H1 (cell line): ENCODE data around the gene ARMH2. TPM values are rescaled to one million over a fixed set of nuclear protein-coding genes. Genes with fewer than 3 reads are reported as not detected.

Source experiments
- CTCF ChIA-PET: fragments of 300-600 bp; sonication (Branson Sonifier 250); formaldehyde crosslinking; loops from one replicate; lab custom pipeline; 2021; ENCODE audit not compliant: partially characterized antibody; lab: Charles Lee
- POLR2A ChIA-PET: fragments of 300-600 bp; sonication (Branson Sonifier 250); formaldehyde crosslinking; loops from one replicate; lab custom pipeline; 2021; ENCODE audit warnings: inconsistent platforms; ENCODE audit not compliant: partially characterized antibody; lab: Charles Lee
- DNase-seq, 2 experiments: peaks; one replicate each; pipeline versions ENCODE4 v3.0.0 to v3.0.0-alpha.2; 2010 to 2022; ENCODE audit warnings: low spot score in 2 of 2, low read depth in 1 of 2, mixed read lengths in 1 of 2
- FAIRE-seq: peaks from 2 replicates; lab custom pipeline; 2011; peaks lifted over from hg19 to GRCh38; lab: Jason Lieb, UNC
- H2AFZ ChIP-seq: 2 replicates; pipeline ENCODE4 v1.8.1; 2012; ENCODE audit warnings: low read length, inconsistent platforms
- H2AK5ac ChIP-seq: 2 replicates; pipeline ENCODE4 v1.6.1; 2013; ENCODE audit warnings: low read depth, low read length
- H2BK120ac ChIP-seq: replicated peaks from 2 replicates; pipeline ENCODE3; 2013; ENCODE audit warnings: low read depth, low read length, inconsistent platforms
- H2BK12ac ChIP-seq: 2 replicates; pipeline ENCODE4 v1.6.1; 2013; ENCODE audit warnings: low read depth, low read length
- H2BK15ac ChIP-seq: 2 replicates; pipeline ENCODE4 v1.6.1; 2013; ENCODE audit warnings: low read length
- H2BK20ac ChIP-seq: 2 replicates; pipeline ENCODE4 v1.6.1; 2013; ENCODE audit warnings: low read length
- H2BK5ac ChIP-seq: 2 replicates; pipeline ENCODE4 v1.6.1; 2013; ENCODE audit warnings: low read depth, low read length
- H3K14ac ChIP-seq: 2 replicates; pipeline ENCODE4 v1.6.1; 2013; ENCODE audit warnings: inconsistent platforms; ENCODE audit not compliant: insufficient read length
- H3K18ac ChIP-seq: 2 replicates; pipeline ENCODE4 v1.6.1; 2013; ENCODE audit warnings: low read length; ENCODE audit errors: extremely low read depth
- H3K23ac ChIP-seq: 2 replicates; pipeline ENCODE4 v1.6.1; 2013; ENCODE audit warnings: inconsistent platforms; ENCODE audit not compliant: insufficient read length
- H3K23me2 ChIP-seq: 2 replicates; pipeline ENCODE4 v1.6.1; 2013; ENCODE audit warnings: low read depth, low read length
- H3K27ac ChIP-seq: 2 replicates; pipeline ENCODE4 v1.6.1; 2011; ENCODE audit warnings: low read depth, low read length, inconsistent platforms
- H3K27me3 ChIP-seq, 4 experiments: replicated peaks in 1 of 4; 1 replicate in 1 of 4; 2 replicates in 3 of 4; pipeline versions ENCODE4 v1.6.1 to v1.8.1; 2011 to 2013; ENCODE audit warnings: low read length in 3 of 4, mild to moderate bottlenecking in 3 of 4, inconsistent platforms in 2 of 4, mixed read lengths in 2 of 4, moderate library complexity in 1 of 4; ENCODE audit not compliant: control insufficient read depth in 3 of 4, insufficient read depth in 3 of 4; ENCODE audit errors: extremely low read depth in 1 of 4
- H3K36me3 ChIP-seq, 4 experiments: 2 replicates each; pipeline versions ENCODE4 v1.6.1 to v1.8.1; 2011 to 2013; ENCODE audit warnings: mild to moderate bottlenecking in 4 of 4, low read length in 3 of 4, moderate library complexity in 2 of 4, control low read depth in 1 of 4, inconsistent platforms in 1 of 4; ENCODE audit not compliant: insufficient read depth in 4 of 4, control insufficient read depth in 2 of 4
- H3K4ac ChIP-seq: replicated peaks from 2 replicates; pipeline ENCODE3; 2013; ENCODE audit warnings: low read length, low read depth, mixed read lengths, inconsistent platforms; ENCODE audit not compliant: insufficient read length
- H3K4me1 ChIP-seq, 4 experiments: replicated peaks in 1 of 4; 1 replicate in 1 of 4; 2 replicates in 3 of 4; pipeline versions ENCODE4 v1.6.1 to v1.8.1; 2011 to 2013; ENCODE audit warnings: low read length in 3 of 4, inconsistent platforms in 2 of 4, mixed read lengths in 1 of 4; ENCODE audit not compliant: insufficient read depth in 4 of 4, control insufficient read depth in 3 of 4
- H3K4me2 ChIP-seq, 2 experiments: 2 replicates each; pipeline versions ENCODE4 v1.6.1 to v1.8.1; 2011 to 2013; ENCODE audit warnings: low read depth in 2 of 2, low read length in 2 of 2, control low read depth in 1 of 2, inconsistent platforms in 1 of 2, mild to moderate bottlenecking in 1 of 2; ENCODE audit not compliant: insufficient read depth in 1 of 2
- H3K4me3 ChIP-seq, 4 experiments: fragments of 200-600, 300-600 bp in 1 of 4; sonication (generic), shearing (Covaris generic), sonication (Bioruptor Twin) in 1 of 4; 2 replicates each; pipeline versions ENCODE4 v1.5.1 to v1.8.1; 2011 to 2016; ENCODE audit warnings: low read length in 4 of 4, low read depth in 3 of 4, control low read depth in 2 of 4, inconsistent platforms in 2 of 4, mild to moderate bottlenecking in 2 of 4, mixed read lengths in 1 of 4, moderate library complexity in 1 of 4; ENCODE audit not compliant: insufficient read depth in 2 of 4; ENCODE audit errors: extremely low read depth in 1 of 4
- H3K56ac ChIP-seq: replicated peaks from 2 replicates; pipeline ENCODE3; 2013; ENCODE audit warnings: low read depth, mild to moderate bottlenecking, mixed read lengths, low read length, inconsistent platforms; ENCODE audit not compliant: insufficient read length
- H3K79me1 ChIP-seq: 2 replicates; pipeline ENCODE4 v1.6.1; 2013; ENCODE audit warnings: low read depth, low read length, control low read depth
- H3K79me2 ChIP-seq, 2 experiments: 2 replicates each; pipeline versions ENCODE4 v1.6.1 to v1.8.1; 2012 to 2013; ENCODE audit warnings: low read length in 2 of 2, mild to moderate bottlenecking in 2 of 2, inconsistent platforms in 1 of 2; ENCODE audit not compliant: insufficient read depth in 2 of 2, control insufficient read depth in 1 of 2
- H3K9ac ChIP-seq, 4 experiments: replicated peaks in 1 of 4; 1 replicate in 1 of 4; 2 replicates in 3 of 4; pipeline versions ENCODE4 v1.6.1 to v1.8.1; 2011 to 2013; ENCODE audit warnings: low read depth in 3 of 4, low read length in 3 of 4, control low read depth in 2 of 4, mild to moderate bottlenecking in 2 of 4, moderate library complexity in 2 of 4, inconsistent platforms in 1 of 4; ENCODE audit errors: extremely low read depth in 1 of 4
- H3K9me3 ChIP-seq, 2 experiments: 2 replicates each; pipeline versions ENCODE4 v1.6.1 to v1.8.1; 2012 to 2013; ENCODE audit warnings: mild to moderate bottlenecking in 2 of 2, moderate library complexity in 2 of 2, control low read depth in 1 of 2, inconsistent platforms in 1 of 2, low read depth in 1 of 2, low read length in 1 of 2, mixed read lengths in 1 of 2; ENCODE audit not compliant: insufficient read depth in 2 of 2
- H4K20me1 ChIP-seq, 2 experiments: replicated peaks in 1 of 2; 2 replicates each; pipeline versions ENCODE3 to v1.8.1; 2011 to 2013; ENCODE audit warnings: inconsistent platforms in 2 of 2, low read length in 2 of 2, mild to moderate bottlenecking in 1 of 2; ENCODE audit not compliant: insufficient read depth in 2 of 2, control insufficient read depth in 1 of 2
- H4K5ac ChIP-seq: 2 replicates; pipeline ENCODE4 v1.6.1; 2013; ENCODE audit warnings: low read length, low read depth, mixed read lengths, inconsistent platforms; ENCODE audit not compliant: insufficient read length
- H4K8ac ChIP-seq: 2 replicates; pipeline ENCODE4 v1.8.0; 2013; ENCODE audit warnings: mild to moderate bottlenecking, moderate library complexity, low read length, inconsistent platforms; ENCODE audit not compliant: insufficient read depth; ENCODE audit errors: extremely low read depth
- H4K91ac ChIP-seq: replicated peaks from 2 replicates; pipeline ENCODE3; 2013; ENCODE audit warnings: low read length, mixed read lengths, inconsistent platforms; ENCODE audit not compliant: insufficient read length
- ASH2L ChIP-seq: fragments of 200-600, 300-600 bp; sonication (generic); IDR thresholded peaks from one replicate; pipeline ENCODE4 v1.7.1; 2017; ENCODE audit warnings: low read length
- NANOG ChIP-seq: IDR thresholded peaks from 2 replicates; pipeline ENCODE4 v1.6.1; 2011; ENCODE audit warnings: low read length, low read depth, mild to moderate bottlenecking, inconsistent platforms; ENCODE audit not compliant: insufficient read depth, poor library complexity, severe bottlenecking
- SP1 ChIP-seq: IDR thresholded peaks from 2 replicates; pipeline ENCODE4 v1.6.1; 2011; ENCODE audit warnings: low read depth, low read length
- WGBS, 2 experiments: shearing (Covaris generic) in 1 of 2; methylation state at CpG; one replicate each; pipeline versions ENCODE4 v1.1.6 to v1.1.7; 2013 to 2015; ENCODE audit warnings: low lambda C conversion rate in 2 of 2, mixed read lengths in 2 of 2, inconsistent platforms in 1 of 2, low coverage in 1 of 2, missing lambda C conversion rate in 1 of 2; ENCODE audit not compliant: insufficient replicate concordance in 2 of 2, insufficient coverage in 1 of 2, insufficient read length in 1 of 2; ENCODE audit errors: extremely low coverage in 1 of 2, missing lambda C conversion rate in 1 of 2; 5-methylcytosine and 5-hydroxymethylcytosine counted together
- polyA plus RNA-seq, 7 experiments: library from polyadenylated mRNA; depleted of rRNA in 3 of 7; stranded (reverse) in 5 of 7; unstranded in 2 of 7; fragments of >200 nt in 5 of 7; fragments of 200-250 nt in 2 of 7; gene quantifications; 1 replicate in 5 of 7; 2 replicates in 1 of 7; 4 replicates in 1 of 7; pipeline versions ENCODE4 v1.2.1 to v1.2.3, GENCODE V29; 2011 to 2013; ENCODE audit warnings: missing spikeins in 2 of 7, mixed read lengths in 2 of 7
- total RNA-seq: library from RNA; stranded (reverse); fragmentation: NEBNext Ultra II Directional; extraction: Animal tissue kit (Norgen Biotek cat#: 25700); gene quantifications from 2 replicates; pipeline ENCODE4 v1.2.1, GENCODE V29; 2021

Gene ARMH2
- total and polyA plus RNA-seq, 2 of the 8 experiments (the other 6 are each of a cell fraction or from before 2014, with no cell fraction given): not detected

DNA sequence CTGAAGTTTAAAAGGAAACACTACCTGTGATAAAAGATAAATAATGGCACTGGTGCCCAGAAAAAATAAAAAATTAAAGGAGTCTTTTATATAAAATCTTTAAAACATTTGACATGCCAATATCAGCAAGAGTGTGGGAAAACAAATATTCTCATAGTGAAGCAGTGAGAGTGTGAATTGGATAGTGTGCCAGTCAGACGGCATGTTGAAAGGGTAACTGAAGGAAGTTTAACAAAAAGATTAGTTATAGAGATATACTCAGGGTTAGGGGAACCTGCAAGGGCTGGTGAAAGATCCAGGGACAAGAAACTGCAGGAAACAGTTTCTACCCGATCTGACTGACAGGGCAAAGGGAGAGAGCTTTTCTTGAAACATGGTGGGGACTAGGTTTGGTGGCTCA lies 46.2 kb downstream of the ARMH2 start:
- Histone ChIP-seq H4K5ac (no peak overlapping the region), H3K79me2 (no peaks in the 10 kb centered on the region), H3K56ac (no peak overlapping the region), H4K20me1 (no peaks in the 10 kb centered on the region), H2AK5ac (no peak overlapping the region), H2AFZ (peak overlapping the region; percentile 12; the same call in 1 of the 2 replicates), H3K4me3 (no peak overlapping the region), H3K4me1 (no peaks in the 10 kb centered on the region)
- no peak for TF ChIP-seq SP1
- no peak for TF ChIP-seq NANOG
- TF ChIP-seq ASH2L: no peak
- TF ChIP-seq, all 59 proteins: peak for 0
- FAIRE-seq (no peak), DNase-seq (no peak)
- CTCF ChIA-PET: interaction anchor here (1.0 kb wide), 1 partner anchor 34 kb away, joined by 3 read pairs; the partner anchor contains the start of gene C6orf62
- Histone ChIP-seq H3K9ac (no peak overlapping the region), H2BK12ac (no peak overlapping the region), H2BK20ac (no peak overlapping the region), H3K4ac (no peak overlapping the region), H3K18ac (no peak overlapping the region), H3K79me1 (no peaks in the 10 kb centered on the region), H3K23ac (no peak overlapping the region), H3K14ac (no peak overlapping the region), H2BK5ac (no peak overlapping the region), H3K27me3 (no peaks in the 10 kb centered on the region), H4K91ac (no peak overlapping the region), H3K9me3 (no peaks in the 10 kb centered on the region), H2BK120ac (no peak overlapping the region), H3K4me2 (no peak overlapping the region), H3K23me2 (no peaks in the 10 kb centered on the region), H3K36me3 (no peaks in the 10 kb centered on the region; a peak in 1 of 8 replicates), H3K27ac (no peak overlapping the region), H4K8ac (no peak overlapping the region), H2BK15ac (no peak overlapping the region)
- WGBS, 2 experiments: 76% methylated on average over 2 of the region's 2 CpGs; no CpG with 5 or more reads in 1 of the 2 experiments
- POLR2A ChIA-PET: interaction anchor here (0.6 kb wide), 1 partner anchor 31 kb away, joined by 3 read pairs; no protein-coding TSS in a partner anchor
